SH-SY5Y (cell line): Measurements from ENCODE around the gene ZNF775.

Source experiments
- GATA2 ChIP-seq: IDR thresholded peaks from 2 replicates; pipeline ENCODE4 v1.6.1; 2011; ENCODE audit warnings: mild to moderate bottlenecking, low read depth, low read length
- GATA3 ChIP-seq: IDR thresholded peaks from 2 replicates; pipeline ENCODE4 v1.6.1; 2011; ENCODE audit warnings: low read depth, mild to moderate bottlenecking, low read length, moderate library complexity

DNA sequence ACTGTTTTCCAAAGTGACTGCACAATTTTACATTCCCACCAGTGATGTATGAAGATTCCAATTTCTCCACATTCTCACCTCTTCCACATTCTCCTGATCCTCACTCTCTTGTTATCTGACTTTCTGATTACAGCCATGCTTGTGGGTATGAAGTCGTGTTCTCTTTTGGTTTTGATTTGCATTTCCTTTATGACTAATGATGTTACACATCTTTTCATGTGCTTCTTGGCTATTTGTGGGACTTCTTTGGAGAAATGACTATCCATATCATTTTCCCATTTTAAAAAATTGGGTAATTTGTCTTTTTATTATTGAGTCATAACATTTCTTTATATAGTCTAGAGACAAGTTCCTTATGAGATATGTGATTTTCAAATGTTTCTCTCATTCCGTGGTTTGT, 60.8 kb downstream of the ZNF775 start:
- no peak for TF ChIP-seq GATA2
- no peak for TF ChIP-seq GATA3
